HEK293T (cell line): ENCODE data around the gene ZCWPW1.

Experiments
- ARNT ChIP-seq: fragments of 450-650 bp; IDR thresholded peaks from 2 replicates; pipeline ENCODE4 v1.6.1; 2017; ENCODE audit warnings: mild to moderate bottlenecking
- BHLHE40 ChIP-seq: fragments of 450-650 bp; IDR thresholded peaks from 2 replicates; pipeline ENCODE4 v1.6.1; 2016; ENCODE audit warnings: mild to moderate bottlenecking, moderate library complexity, borderline replicate concordance
- ELF4 ChIP-seq: fragments of 450-650 bp; IDR thresholded peaks from 2 replicates; pipeline ENCODE4 v1.6.1; 2017; ENCODE audit warnings: antibody characterized with exemption
- FOXM1 ChIP-seq: fragments of 450-650 bp; IDR thresholded peaks from 2 replicates; pipeline ENCODE4 v1.6.1; 2017; ENCODE audit warnings: mild to moderate bottlenecking, borderline replicate concordance
- NFRKB ChIP-seq: fragments of 450-650 bp; IDR thresholded peaks from 2 replicates; pipeline ENCODE4 v1.6.1; 2016; ENCODE audit warnings: mild to moderate bottlenecking, moderate library complexity
- SUZ12 ChIP-seq: fragments of 450-650 bp; IDR thresholded peaks from 2 replicates; pipeline ENCODE4 v1.6.1; 2016; ENCODE audit warnings: mild to moderate bottlenecking

DNA sequence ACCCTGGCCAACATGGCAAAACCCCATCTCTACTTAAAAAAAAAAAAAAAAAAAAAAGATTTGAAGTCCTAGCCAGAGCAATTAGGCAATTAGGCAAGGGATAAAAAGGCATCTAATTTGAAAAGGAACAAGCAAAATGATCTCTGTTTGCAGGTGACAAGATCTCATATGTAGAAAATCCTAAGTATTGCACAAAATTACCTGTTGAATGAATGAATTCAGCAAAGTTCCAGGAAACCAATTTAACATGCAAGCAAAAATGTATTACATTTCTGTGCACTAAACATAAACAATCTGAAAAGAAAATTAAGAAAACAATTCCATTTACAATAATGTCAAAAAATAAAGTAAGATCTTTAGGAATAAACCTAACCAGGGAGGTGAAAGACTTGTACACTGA lies 65.4 kb downstream of the ZCWPW1 start:
- TF ChIP-seq NFRKB, result no peak
- no peak for TF ChIP-seq ARNT
- TF ChIP-seq SUZ12, result no peak
- no peak for TF ChIP-seq BHLHE40
- TF ChIP-seq ELF4, result no peak
- TF ChIP-seq FOXM1, result no peak
